Peyer's patch (tissue), 4 donors: Measurements from ENCODE around the gene TMEM81.

Experiments
- CTCF ChIP-seq, 6 experiments: fragments of 450-650 bp in 4 of 6; fragments of 200-600 bp in 2 of 6; sonication (generic) in 1 of 6; IDR thresholded peaks; one replicate each; pipeline ENCODE4 v1.5.1; 2017 to 2019; ENCODE audit warnings: antibody characterized with exemption in 6 of 6, mild to moderate bottlenecking in 3 of 6, moderate library complexity in 1 of 6
- POLR2A ChIP-seq, 2 donors: fragments of 450-650 bp; IDR thresholded peaks; one replicate each; pipeline ENCODE4 v1.5.1; 2017; ENCODE audit warnings: antibody characterized with exemption in 2 of 2, mild to moderate bottlenecking in 2 of 2, moderate library complexity in 2 of 2

- TF ChIP-seq CTCF (IDR thresholded peaks at IDR 0.05) (no peak), POLR2A (IDR thresholded peaks at IDR 0.05) (no peak)
Observed at GRCh38 chr1:205061227-205061626, 23.0 kb downstream of the TMEM81 start.
